Measurements from ENCODE around the gene TMEM63C.
A peak's percentile ranks its signal among the peaks of the same experiment; 100 is the strongest.

The TMEM63C gene

GRCh38 chr14:77181603-77182437 lies at the start of gene TMEM63C:
TSS of gene TMEM63C (plus strand) at chr14:77181798. CDS start at chr14:77218814, 37,016 bp downstream.
- peak; percentile 38 for DNase-seq (ENCODE audit: low read depth)

- DNase-seq (ENCODE audit: low read depth): no peak
Observed at GRCh38 chr14:77131871-77132486, 49.6 kb upstream of the TMEM63C start.

- DNase-seq (ENCODE audit: low read depth): peak; percentile 24
Observed at GRCh38 chr14:77133720-77134338, 47.8 kb upstream of the TMEM63C start.

GRCh38 chr14:77139022-77139421 lies 42.6 kb upstream of the TMEM63C start:
- no peak for DNase-seq (ENCODE audit: low read depth)

GRCh38 chr14:77139540-77140358 lies 41.8 kb upstream of the TMEM63C start:
- DNase-seq (ENCODE audit: low read depth): peak; percentile 17

- DNase-seq (ENCODE audit: low read depth): no peak
Observed at GRCh38 chr14:77140359-77141213, 41.0 kb upstream of the TMEM63C start.

- DNase-seq (ENCODE audit: low read depth): no peak
Observed at GRCh38 chr14:77141214-77142004, 40.2 kb upstream of the TMEM63C start, which contains the start of gene ZDHHC22. TSS of gene ZDHHC22 (minus strand) at chr14:77141791. CDS start at chr14:77139738, 2,053 bp downstream.

GRCh38 chr14:77142005-77142800 lies 39.4 kb upstream of the TMEM63C start:
- DNase-seq (ENCODE audit: low read depth): no peak

- DNase-seq (ENCODE audit: low read depth): no peak
Observed at GRCh38 chr14:77143071-77143470, 38.5 kb upstream of the TMEM63C start.

- no peak for DNase-seq (ENCODE audit: low read depth)
Observed at GRCh38 chr14:77144412-77145115, 37.0 kb upstream of the TMEM63C start.

GRCh38 chr14:77145975-77146740 lies 35.4 kb upstream of the TMEM63C start:
- DNase-seq (ENCODE audit: low read depth): no peak

GRCh38 chr14:77148510-77149231 lies 32.9 kb upstream of the TMEM63C start:
- DNase-seq (ENCODE audit: low read depth): no peak

- DNase-seq (ENCODE audit: low read depth): no peak
Observed at GRCh38 chr14:77151245-77151644, 30.4 kb upstream of the TMEM63C start.

- DNase-seq (ENCODE audit: low read depth): no peak
Observed at GRCh38 chr14:77151918-77152588, 29.5 kb upstream of the TMEM63C start.

- no peak for DNase-seq (ENCODE audit: low read depth)
Observed at GRCh38 chr14:77153802-77154201, 27.8 kb upstream of the TMEM63C start.

- no peak for DNase-seq (ENCODE audit: low read depth)
Observed at GRCh38 chr14:77154421-77154820, 27.2 kb upstream of the TMEM63C start.

GRCh38 chr14:77155083-77155482 lies 26.5 kb upstream of the TMEM63C start:
- no peak for DNase-seq (ENCODE audit: low read depth)
